AG04449 (cell line): Measurements from ENCODE around the gene PTPN11.

Experiments used
- CTCF ChIA-PET: fragments of 350-600 bp; formaldehyde crosslinking; extraction: SDS; loops from one replicate; lab custom pipeline; 2021; ENCODE audit warnings: antibody characterized with exemption; lab: Yijun Ruan, JAX
- POLR2A ChIA-PET: fragments of 400-600, 350-600 bp; formaldehyde crosslinking; extraction: SDS; loops from one replicate; lab custom pipeline; 2020; ENCODE audit warnings: antibody characterized with exemption, inconsistent platforms; lab: Yijun Ruan, JAX
- DNase-seq: peaks from one replicate; pipeline ENCODE4 v3.0.0-alpha.2; 2010; ENCODE audit warnings: low read depth, low spot score
- H3K4me3 ChIP-seq: 2 replicates; pipeline ENCODE4 v1.5.1; 2011; ENCODE audit warnings: low read depth, mild to moderate bottlenecking, control low read depth, low read length
- CTCF ChIP-seq: IDR thresholded peaks from one replicate; pipeline ENCODE4 v1.5.1; 2011; ENCODE audit warnings: mild to moderate bottlenecking, moderate library complexity, low read length, control low read depth, inconsistent platforms; ENCODE audit not compliant: insufficient read depth; ENCODE audit errors: missing control alignments

PTPN11 gene

GRCh38 chr12:112488257-112488876 is 69.6 kb downstream of the PTPN11 start:
- no peak overlapping the region for H3K4me3 ChIP-seq
- no peak for TF ChIP-seq CTCF
- ChIA-PET CTCF (no interaction called here), POLR2A (interaction anchor here (0.7 kb wide), 1 partner anchor 26 kb away, joined by 3 read pairs; no protein-coding TSS in a partner anchor)
- no peak for DNase-seq

DNA sequence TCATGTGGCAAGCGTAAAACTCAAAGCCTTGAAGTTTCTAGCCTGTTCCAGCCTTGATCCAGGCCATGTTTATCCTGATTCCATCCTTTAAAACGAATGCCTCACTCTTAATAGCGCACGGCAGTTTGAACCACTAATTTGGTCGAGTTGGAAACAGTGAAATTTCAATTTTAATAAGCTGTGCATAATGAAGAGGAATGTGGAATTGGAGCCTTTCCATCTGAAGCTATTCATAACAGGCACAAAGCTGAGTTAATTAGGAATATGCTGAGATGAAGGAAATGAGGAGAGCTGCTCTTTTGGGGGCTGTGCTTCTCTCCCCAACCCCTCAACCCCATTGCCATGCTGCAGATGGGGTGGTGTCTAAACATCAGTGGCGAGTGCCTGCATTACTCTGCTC is 70.7 kb downstream of the PTPN11 start:
- no peak for DNase-seq
- no peak overlapping the region for H3K4me3 ChIP-seq
- ChIA-PET CTCF (no interaction called here), POLR2A (no interaction called here)
- TF ChIP-seq CTCF, result no peak

DNA sequence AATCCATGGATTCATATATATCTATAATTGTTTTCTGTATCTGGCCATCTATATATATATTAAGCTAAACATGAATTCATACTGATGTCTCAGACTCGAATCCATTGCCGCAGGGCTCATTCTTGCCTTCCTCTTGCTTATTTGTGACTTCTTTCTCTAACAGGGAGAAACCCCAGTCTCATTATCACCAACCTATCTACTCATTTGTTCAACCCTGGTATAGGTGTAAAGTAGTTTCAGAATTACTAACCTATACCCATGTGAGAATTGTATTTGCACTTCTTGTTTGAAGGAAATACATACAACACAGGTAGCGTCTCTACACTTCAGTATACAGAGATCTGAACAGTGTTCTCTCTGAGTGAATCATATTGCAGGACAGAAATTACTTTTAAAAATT is 77.7 kb downstream of the PTPN11 start:
- H3K4me3 ChIP-seq, result no peak overlapping the region
- ChIA-PET CTCF (no interaction called here), POLR2A (no interaction called here)
- no peak for DNase-seq
- no peak for TF ChIP-seq CTCF

DNA sequence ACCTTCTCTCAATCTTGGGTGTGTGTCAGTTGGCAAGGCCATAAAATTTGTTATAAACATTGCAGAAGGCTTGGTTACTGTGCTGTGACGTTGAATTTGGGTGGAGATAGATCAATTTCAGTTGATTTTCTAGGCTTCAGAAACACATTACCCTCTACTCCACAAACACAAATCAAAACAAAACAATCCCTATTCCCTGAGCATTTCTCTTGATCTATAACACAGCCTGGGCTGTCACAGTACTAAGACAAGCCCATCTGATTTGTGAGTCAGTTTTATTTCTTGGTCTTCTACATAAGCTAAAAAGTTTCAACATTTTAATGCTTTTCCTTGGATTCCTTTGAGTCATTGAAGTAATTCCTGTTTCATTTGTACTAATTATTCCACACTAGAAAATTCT is 79.8 kb downstream of the PTPN11 start:
- ChIA-PET CTCF (no interaction called here), POLR2A (no interaction called here)
- H3K4me3 ChIP-seq, result no peak overlapping the region
- no peak for DNase-seq
- TF ChIP-seq CTCF, result no peak

- no peak for TF ChIP-seq CTCF
- ChIA-PET CTCF (interaction anchor here (0.6 kb wide), 1 partner anchor 53 kb away, joined by 3 read pairs; no protein-coding TSS in a partner anchor), POLR2A (no interaction called here)
- no peak for DNase-seq
- no peak overlapping the region for H3K4me3 ChIP-seq
These were observed 84.8 kb downstream of the PTPN11 start for GRCh38 chr12:112503512-112503911.

DNA sequence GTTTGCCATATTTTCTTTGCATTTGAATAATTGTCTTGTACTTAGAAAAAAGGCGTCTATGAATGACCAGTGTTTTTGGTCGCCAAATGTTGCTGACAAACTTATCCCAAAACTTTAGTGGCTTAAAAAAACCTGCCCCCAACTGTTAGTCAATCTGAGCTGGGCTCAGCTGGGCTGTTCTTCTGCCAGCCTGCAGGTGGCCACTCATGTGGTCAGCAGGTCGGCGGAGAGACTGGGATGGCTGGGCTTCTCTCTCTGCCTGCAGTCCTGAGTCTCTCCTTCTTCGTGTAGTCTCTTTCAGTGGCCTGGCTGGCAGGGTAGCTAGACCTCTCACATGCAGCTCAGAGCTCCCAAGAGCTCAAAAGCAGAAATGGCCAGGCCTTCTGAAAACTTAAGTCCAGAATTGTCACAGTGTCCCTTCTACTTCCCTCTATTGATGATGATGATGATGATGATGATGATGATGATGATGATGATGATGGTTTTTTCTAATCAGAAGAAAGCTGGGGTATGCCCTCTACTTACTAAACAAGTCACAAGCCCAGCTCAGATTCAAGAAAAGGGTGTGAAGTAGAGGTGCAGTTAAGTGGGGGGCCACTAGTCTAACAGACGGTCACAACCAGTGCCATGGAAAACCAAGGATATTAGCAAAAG is 87.9 kb downstream of the PTPN11 start:
- no peak for DNase-seq
- ChIA-PET CTCF (no interaction called here), POLR2A (no interaction called here)
- H3K4me3 ChIP-seq, result no peak overlapping the region
- TF ChIP-seq CTCF, result no peak
